ENCODE measurements around the gene SPDYC.

Gene SPDYC

GRCh38 chr11:65204646-65205601 lies 34.9 kb downstream of the SPDYC start:
- DNase-seq (ENCODE audit: low read depth in 2 of 2, low spot score in 1 of 2) = no peak

- DNase-seq (ENCODE audit: low read depth in 2 of 2, low spot score in 1 of 2) = no peak
Observed at GRCh38 chr11:65205602-65205967, 35.6 kb downstream of the SPDYC start.

GRCh38 chr11:65206441-65206841 lies 36.4 kb downstream of the SPDYC start:
- DNase-seq (ENCODE audit: low read depth in 2 of 2, low spot score in 1 of 2) = no peak

- no peak for DNase-seq (ENCODE audit: low read depth in 2 of 2, low spot score in 1 of 2)
Observed at GRCh38 chr11:65206901-65207300, 36.9 kb downstream of the SPDYC start.

- DNase-seq (ENCODE audit: low read depth in 2 of 2, low spot score in 1 of 2) = no peak
Observed at GRCh38 chr11:65207918-65208784, 38.1 kb downstream of the SPDYC start.

- DNase-seq (ENCODE audit: low read depth in 2 of 2, low spot score in 1 of 2) = no peak
Observed at GRCh38 chr11:65208785-65209710, 39.0 kb downstream of the SPDYC start.

- DNase-seq (ENCODE audit: low read depth in 2 of 2, low spot score in 1 of 2) = no peak
Observed at GRCh38 chr11:65209711-65210360, 39.8 kb downstream of the SPDYC start.

- no peak for DNase-seq (ENCODE audit: low read depth in 2 of 2, low spot score in 1 of 2)
Observed at GRCh38 chr11:65210361-65210731, 40.3 kb downstream of the SPDYC start.

- no peak for DNase-seq (ENCODE audit: low read depth in 2 of 2, low spot score in 1 of 2)
Observed at GRCh38 chr11:65210748-65211147, 40.7 kb downstream of the SPDYC start.

GRCh38 chr11:65211293-65212105 lies 41.5 kb downstream of the SPDYC start:
- DNase-seq (ENCODE audit: low read depth in 2 of 2, low spot score in 1 of 2) = no peak

- DNase-seq (ENCODE audit: low read depth in 2 of 2, low spot score in 1 of 2) = no peak
Observed at GRCh38 chr11:65212226-65212801, 42.3 kb downstream of the SPDYC start.

GRCh38 chr11:65213322-65214211 lies 43.5 kb downstream of the SPDYC start:
- no peak for DNase-seq (ENCODE audit: low read depth in 2 of 2, low spot score in 1 of 2)

GRCh38 chr11:65214212-65214845 lies 44.3 kb downstream of the SPDYC start:
- no peak for DNase-seq (ENCODE audit: low read depth in 2 of 2, low spot score in 1 of 2)

- peak in 1 of 2 donors; percentile 12 for DNase-seq (ENCODE audit: low read depth in 2 of 2, low spot score in 1 of 2)
Observed at GRCh38 chr11:65215441-65216076, 45.5 kb downstream of the SPDYC start.

GRCh38 chr11:65216830-65217229 lies 46.8 kb downstream of the SPDYC start:
- no peak for DNase-seq (ENCODE audit: low read depth in 2 of 2, low spot score in 1 of 2)

GRCh38 chr11:65217441-65218423 lies 47.7 kb downstream of the SPDYC start:
- DNase-seq (ENCODE audit: low read depth in 2 of 2, low spot score in 1 of 2) = no peak

Measured in stimulated activated CD8-positive, alpha-beta memory T cell treated with anti-CD3 and anti-CD28 coated beads, Interleukin-4, amount 100 ng/mL, for 4 hours (primary cell).